Hepatocyte (in vitro differentiated cells): ENCODE results near the gene GEN1. TPM values are rescaled to one million over a fixed set of nuclear protein-coding genes. Genes with fewer than 3 reads are reported as not detected.

Source experiments
- DNase-seq: peaks from one replicate; pipeline ENCODE4 v3.0.0-alpha.2; 2016; ENCODE audit warnings: low spot score
- H2AFZ ChIP-seq: fragments of 200-600 bp; sonication (generic); 2 replicates; pipeline ENCODE4 v1.6.0; 2016; ENCODE audit warnings: antibody characterized with exemption, mild to moderate bottlenecking
- H3K27ac ChIP-seq: fragments of 200-600 bp; sonication (generic); 2 replicates; pipeline ENCODE4 v1.5.1; 2016; ENCODE audit warnings: mild to moderate bottlenecking
- H3K27me3 ChIP-seq: fragments of 200-600 bp; sonication (generic); 2 replicates; pipeline ENCODE4 v1.6.1; 2016
- H3K36me3 ChIP-seq: fragments of 200-600 bp; sonication (generic); replicated peaks from 2 replicates; pipeline ENCODE4 v1.5.1; 2016; ENCODE audit warnings: low read depth; ENCODE audit not compliant: insufficient read depth
- H3K4me1 ChIP-seq: fragments of 200-600 bp; sonication (generic); 2 replicates; pipeline ENCODE4 v1.5.1; 2016; ENCODE audit warnings: mild to moderate bottlenecking, moderate library complexity; ENCODE audit not compliant: insufficient read depth
- H3K4me2 ChIP-seq: fragments of 200-600 bp; sonication (generic); 2 replicates; pipeline ENCODE4 v1.6.0; 2016
- H3K4me3 ChIP-seq: fragments of 200-600 bp; sonication (generic); 2 replicates; pipeline ENCODE4 v1.5.1; 2016; ENCODE audit warnings: mild to moderate bottlenecking
- H3K79me2 ChIP-seq: fragments of 200-600 bp; sonication (generic); 2 replicates; pipeline ENCODE4 v1.6.0; 2017; ENCODE audit warnings: mild to moderate bottlenecking
- H3K9me2 ChIP-seq: fragments of 200-600 bp; sonication (generic); replicated peaks from 2 replicates; pipeline ENCODE4 v1.6.0; 2017; ENCODE audit warnings: mild to moderate bottlenecking; ENCODE audit not compliant: insufficient read depth
- H3K9me3 ChIP-seq: fragments of 200-600 bp; sonication (generic); 2 replicates; pipeline ENCODE4 v1.5.1; 2016; ENCODE audit warnings: low read depth, mild to moderate bottlenecking
- H4K20me1 ChIP-seq: fragments of 200-600 bp; sonication (generic); 2 replicates; pipeline ENCODE4 v1.6.0; 2016; ENCODE audit warnings: mild to moderate bottlenecking; ENCODE audit not compliant: insufficient read depth, poor library complexity, severe bottlenecking
- CTCF ChIP-seq: fragments of 200-600 bp; sonication (generic); IDR thresholded peaks from 2 replicates; pipeline ENCODE4 v1.5.1; 2016; ENCODE audit warnings: antibody characterized with exemption, mild to moderate bottlenecking; ENCODE audit not compliant: poor library complexity
- EZH2 ChIP-seq: fragments of 200-600 bp; sonication (generic); IDR thresholded peaks from 2 replicates; pipeline ENCODE4 v1.6.1; 2016; ENCODE audit warnings: antibody characterized with exemption, mild to moderate bottlenecking, borderline replicate concordance
- EZH2phosphoT487 ChIP-seq: fragments of 200-600 bp; sonication (generic); IDR thresholded peaks from one replicate; pipeline ENCODE4 v1.6.1; 2018; ENCODE audit warnings: antibody characterized with exemption, mild to moderate bottlenecking, low read depth, moderate library complexity; ENCODE audit not compliant: unreplicated experiment, severe bottlenecking
- WGBS: methylation state at CpG from one replicate; pipeline ENCODE4 v1.1.6; 2016; ENCODE audit warnings: low lambda C conversion rate; ENCODE audit errors: missing lambda C conversion rate; 5-methylcytosine and 5-hydroxymethylcytosine counted together
- polyA plus RNA-seq: library from polyadenylated mRNA; unstranded; fragments of >200 nt; fragmentation: Nextera tagmentation; extraction: Ambion mirVana; gene quantifications from 2 replicates; pipeline ENCODE4 v1.2.1, GENCODE V29; 2016
- total RNA-seq: library from RNA; depleted of rRNA; stranded (reverse); fragments of >200 nt; gene quantifications from 2 replicates; pipeline ENCODE4 v1.2.3, GENCODE V29; 2014

GEN1 gene
- total and polyA plus RNA-seq, 2 experiments from 2014 or later, result 3.2 to 15.7 TPM

DNA sequence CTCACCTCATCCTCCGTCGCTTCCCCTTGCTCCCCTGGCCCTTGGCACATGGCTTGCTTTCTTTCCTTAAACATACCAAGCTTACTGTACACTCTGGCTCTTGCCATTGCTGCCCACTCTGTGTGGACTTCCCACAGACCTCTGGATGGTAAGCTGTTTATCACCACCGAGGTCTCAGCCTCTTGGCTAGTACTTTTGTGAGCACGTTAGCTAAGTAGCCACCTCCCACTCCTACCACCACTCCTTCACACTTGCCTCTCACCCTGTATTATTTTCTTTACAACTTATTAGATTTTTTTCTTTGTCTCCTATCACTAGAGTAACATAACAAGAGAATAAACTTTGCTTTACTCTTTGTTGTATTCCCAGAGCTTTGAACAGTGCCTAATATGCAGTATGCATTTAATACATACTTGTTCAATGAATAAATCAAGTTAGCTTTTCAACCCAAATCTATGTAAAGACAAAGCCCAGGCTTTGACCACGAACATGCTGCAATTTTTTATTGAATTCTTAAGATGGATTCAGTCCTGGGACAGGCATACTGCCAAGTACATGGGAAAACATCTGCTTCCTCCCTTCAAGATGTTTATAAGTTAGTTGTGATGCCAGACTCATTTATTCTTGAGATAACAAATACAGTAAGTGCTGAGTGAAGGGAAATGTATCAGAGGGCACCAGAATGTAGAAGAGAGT is 37.3 kb downstream of the GEN1 start:
- Histone ChIP-seq H2AFZ (no peak overlapping the region), H3K27ac (no peak overlapping the region), H3K4me3 (no peak overlapping the region), H3K4me2 (no peak overlapping the region), H3K9me2 (no peaks in the 10 kb centered on the region), H3K36me3 (no peaks in the 10 kb centered on the region), H4K20me1 (no peaks in the 10 kb centered on the region), H3K79me2 (no peaks in the 10 kb centered on the region), H3K4me1 (peaks cover 28% of the 10 kb centered on the region), H3K27me3 (no peaks in the 10 kb centered on the region), H3K9me3 (no peaks in the 10 kb centered on the region)
- WGBS, result 63% methylated on average over 5 of the region's 5 CpGs
- TF ChIP-seq CTCF (no peak), EZH2 (no peak), EZH2phosphoT487 (no peak)
- peak; percentile 22 for DNase-seq

DNA sequence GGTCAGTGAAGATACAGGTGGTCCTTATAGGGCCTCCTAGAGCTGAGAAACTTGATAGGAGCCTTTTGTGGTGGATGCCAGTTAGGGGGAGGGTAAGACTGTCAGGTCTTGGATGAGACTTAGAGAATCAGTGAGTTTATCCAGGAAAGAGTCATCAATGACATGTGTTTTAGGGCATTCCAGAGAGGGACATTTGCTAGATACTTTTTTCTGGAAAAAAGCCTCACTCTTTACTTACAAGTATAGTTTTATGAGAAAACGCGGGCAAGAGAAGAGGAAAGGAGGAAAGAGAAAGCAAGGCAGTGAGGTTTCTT is 37.8 kb downstream of the GEN1 start:
- no peak for TF ChIP-seq CTCF
- no peak for TF ChIP-seq EZH2
- no peak for TF ChIP-seq EZH2phosphoT487
- Histone ChIP-seq H3K9me2 (no peaks in the 10 kb centered on the region), H3K36me3 (no peaks in the 10 kb centered on the region), H3K9me3 (no peaks in the 10 kb centered on the region), H3K27ac (no peak overlapping the region), H3K4me3 (no peak overlapping the region), H4K20me1 (no peaks in the 10 kb centered on the region), H2AFZ (no peak overlapping the region), H3K4me2 (no peak overlapping the region), H3K79me2 (no peaks in the 10 kb centered on the region), H3K27me3 (no peaks in the 10 kb centered on the region), H3K4me1 (peaks cover 28% of the 10 kb centered on the region)
- DNase-seq, result no peak
- 85% methylated on average over 2 of the region's 2 CpGs for WGBS

- DNase-seq, result no peak
- TF ChIP-seq CTCF (no peak), EZH2phosphoT487 (no peak), EZH2 (no peak)
- Histone ChIP-seq H3K9me2 (no peaks in the 10 kb centered on the region), H3K4me2 (no peak overlapping the region), H3K36me3 (no peaks in the 10 kb centered on the region), H3K27me3 (no peaks in the 10 kb centered on the region), H3K9me3 (no peaks in the 10 kb centered on the region), H4K20me1 (no peaks in the 10 kb centered on the region), H3K27ac (no peak overlapping the region), H3K4me1 (peaks cover 28% of the 10 kb centered on the region), H2AFZ (no peak overlapping the region), H3K4me3 (no peak overlapping the region), H3K79me2 (no peaks in the 10 kb centered on the region)
- 80% methylated on average over 1 of the region's 1 CpG for WGBS
Measured at GRCh38 chr2:17792515-17792914, 38.6 kb downstream of the GEN1 start.
